A204.1 (cell line): ENCODE data around the gene SPATA31D4.
"Not testable (repeated sequence)": the region's sequence is repeated elsewhere in the genome, so short reads cannot be mapped to it uniquely, and the experiment has no call there.

ENCODE experiments used
- FAIRE-seq: peaks from 2 replicates; lab custom pipeline; 2012; peaks lifted over from hg19 to GRCh38; lab: Jason Lieb, UNC

Gene SPATA31D4

DNA sequence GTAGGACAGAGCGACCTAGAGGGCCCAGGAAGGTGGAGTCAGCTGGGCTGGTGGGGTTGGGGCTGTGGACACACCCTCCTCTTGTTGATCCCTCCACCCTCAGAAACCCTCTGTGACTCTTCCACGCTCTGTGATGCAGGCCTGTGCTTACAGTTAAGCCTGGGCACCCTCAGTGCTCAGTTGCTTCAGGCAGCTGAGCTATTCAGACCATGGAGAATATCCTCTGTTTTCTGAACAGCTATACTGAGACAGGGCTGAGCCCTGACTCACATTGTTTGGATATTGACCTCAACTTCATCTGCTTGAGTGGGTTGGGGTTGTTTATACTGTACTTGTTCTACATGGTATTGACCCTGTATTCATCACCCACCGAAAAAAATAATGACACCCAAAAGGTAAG is at the start of gene SPATA31D4:
TSS of gene SPATA31D4 (plus strand) at position 124 of the 400 bp plus-strand sequence. CDS start at position 210, 86 bp downstream.
- FAIRE-seq = not testable (repeated sequence)

DNA sequence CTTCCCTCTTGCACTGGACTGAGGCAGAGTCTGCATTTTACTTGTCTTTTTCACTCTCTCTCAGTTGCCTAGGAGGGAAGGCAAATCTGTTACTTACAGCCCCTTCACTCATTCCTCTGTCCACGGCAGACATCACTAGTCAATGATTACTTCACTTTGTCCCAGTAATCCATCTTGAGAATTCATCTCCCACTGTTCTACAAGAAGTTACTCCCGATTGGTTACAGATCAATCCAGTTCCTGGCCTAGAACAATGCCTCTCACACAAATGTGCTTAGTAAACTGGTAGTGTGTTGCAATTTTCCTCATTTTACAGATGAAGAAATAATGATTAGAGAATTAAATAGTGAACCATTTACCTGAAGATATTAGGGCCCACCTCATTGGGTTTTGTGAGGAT is 49.7 kb upstream of the SPATA31D4 start:
- FAIRE-seq = no peak

DNA sequence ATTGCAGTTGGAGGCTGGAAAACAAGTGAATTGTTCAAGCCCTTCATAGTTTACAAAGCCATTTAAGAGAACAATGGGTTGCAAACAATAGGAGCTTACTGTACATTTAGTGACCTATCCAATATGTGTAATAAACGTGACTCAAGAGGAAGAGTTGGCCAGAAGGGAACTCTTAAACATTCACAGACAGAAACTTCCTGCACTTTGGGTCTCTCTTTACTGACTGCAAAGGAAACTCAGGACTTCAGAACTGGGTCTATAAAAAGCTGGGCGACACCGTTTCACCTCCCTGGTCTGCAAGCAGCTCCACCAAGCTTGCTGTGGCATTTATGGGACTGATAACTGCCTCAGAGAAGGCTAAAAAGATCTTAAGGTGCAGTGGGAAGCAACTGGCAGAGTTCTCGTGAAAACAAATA is 48.7 kb upstream of the SPATA31D4 start:
- FAIRE-seq = no peak

- no peak for FAIRE-seq
Measured at GRCh38 chr9:81885602-81886001, 42.6 kb upstream of the SPATA31D4 start.

GRCh38 chr9:81886665-81887064 is 41.6 kb upstream of the SPATA31D4 start:
- no peak for FAIRE-seq

DNA sequence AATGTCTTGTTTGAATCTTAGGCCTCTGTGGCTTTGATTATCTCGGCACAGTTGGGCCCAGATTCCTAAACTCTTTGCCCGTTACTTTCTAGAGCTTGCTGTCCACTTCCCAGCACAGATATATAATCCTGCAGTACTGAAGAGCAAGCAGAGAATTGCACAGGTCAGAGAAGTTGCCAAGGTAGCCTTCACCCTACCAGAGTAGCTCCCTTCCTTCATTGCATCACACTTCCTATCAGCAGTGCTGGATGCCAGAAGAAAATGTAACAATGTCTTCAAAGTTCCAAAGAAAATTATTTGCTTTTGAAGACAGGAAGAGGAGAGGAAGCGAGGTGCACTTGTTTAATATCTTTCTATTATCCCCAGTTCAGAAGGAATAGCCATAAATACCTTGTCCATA is 38.1 kb upstream of the SPATA31D4 start:
- FAIRE-seq = no peak

- FAIRE-seq = no peak
Measured at GRCh38 chr9:81892440-81892839, 35.8 kb upstream of the SPATA31D4 start.

DNA sequence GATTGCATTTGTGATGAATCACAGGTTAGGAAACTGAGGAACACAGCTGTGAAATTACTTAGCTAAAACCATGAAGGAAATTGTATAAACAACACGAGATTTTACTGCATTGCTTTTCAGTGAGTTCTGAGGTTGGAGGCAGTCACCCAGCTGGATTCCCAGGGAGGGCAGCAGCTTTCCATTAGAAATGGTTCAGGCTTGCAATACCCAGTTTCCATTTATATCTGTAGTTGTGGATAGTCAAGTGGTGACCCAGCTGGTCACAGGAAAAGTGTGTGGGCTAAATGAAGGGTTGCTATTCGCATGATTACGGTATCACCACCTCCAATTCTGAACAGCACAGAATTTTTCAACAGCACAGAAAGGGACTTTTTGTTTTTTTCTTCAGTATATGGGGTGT is 34.3 kb upstream of the SPATA31D4 start:
- no peak for FAIRE-seq

DNA sequence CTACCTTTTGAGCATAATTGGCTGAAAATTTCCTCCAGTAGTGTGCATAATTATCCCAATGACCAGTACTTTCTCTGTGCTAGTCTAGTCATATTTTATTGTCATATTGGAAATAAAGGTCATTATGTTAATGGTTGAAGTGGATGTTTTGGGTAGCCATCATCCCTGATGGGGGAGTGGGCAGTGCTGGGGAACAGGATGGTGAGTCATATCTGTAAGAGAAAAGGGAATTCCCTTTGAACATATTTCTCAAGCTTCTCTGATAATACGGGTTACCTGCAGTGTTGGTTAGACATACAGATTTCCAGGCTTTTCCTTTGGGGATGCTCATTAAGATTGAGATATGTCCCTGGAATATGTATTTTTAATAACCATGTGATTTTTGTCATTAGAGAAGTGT is 33.3 kb upstream of the SPATA31D4 start:
- FAIRE-seq = no peak

DNA sequence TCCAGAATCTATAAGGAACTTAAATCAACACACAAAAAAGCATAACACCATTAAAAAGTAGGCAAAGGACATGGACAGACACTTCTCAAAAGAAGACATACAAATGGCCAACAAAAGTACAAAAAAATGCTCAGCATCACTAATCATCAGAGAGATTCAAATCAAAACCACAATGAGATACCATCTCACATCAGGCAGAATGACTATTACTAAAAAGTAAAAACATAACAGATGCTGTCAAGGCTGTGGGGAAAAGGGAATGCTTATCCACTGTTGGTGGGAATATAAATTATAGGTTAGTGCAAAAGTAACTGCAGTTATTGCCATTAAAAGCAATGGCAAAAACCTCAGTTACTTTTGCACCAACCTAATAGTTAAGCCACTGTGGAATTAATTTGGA is 32.2 kb upstream of the SPATA31D4 start:
- FAIRE-seq = no peak

DNA sequence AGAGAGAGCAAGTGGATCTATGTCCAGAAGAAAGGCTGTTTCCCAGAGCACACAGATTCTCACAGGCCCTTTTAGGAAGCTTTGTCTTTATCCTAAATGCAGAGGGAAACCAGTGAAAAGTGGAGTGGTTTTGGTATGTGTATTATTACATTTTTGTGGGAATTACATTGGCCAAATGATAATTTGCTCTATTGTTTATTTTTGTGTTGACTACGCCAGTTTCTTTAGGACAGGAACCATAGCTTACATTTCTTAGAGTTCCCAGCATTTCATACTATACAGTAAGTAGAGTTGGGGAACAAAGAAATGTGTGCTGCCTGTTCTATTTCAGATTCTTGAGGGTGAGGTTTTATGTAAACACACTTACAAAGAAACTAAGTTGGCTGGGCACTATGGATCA is 29.4 kb upstream of the SPATA31D4 start:
- no peak for FAIRE-seq

DNA sequence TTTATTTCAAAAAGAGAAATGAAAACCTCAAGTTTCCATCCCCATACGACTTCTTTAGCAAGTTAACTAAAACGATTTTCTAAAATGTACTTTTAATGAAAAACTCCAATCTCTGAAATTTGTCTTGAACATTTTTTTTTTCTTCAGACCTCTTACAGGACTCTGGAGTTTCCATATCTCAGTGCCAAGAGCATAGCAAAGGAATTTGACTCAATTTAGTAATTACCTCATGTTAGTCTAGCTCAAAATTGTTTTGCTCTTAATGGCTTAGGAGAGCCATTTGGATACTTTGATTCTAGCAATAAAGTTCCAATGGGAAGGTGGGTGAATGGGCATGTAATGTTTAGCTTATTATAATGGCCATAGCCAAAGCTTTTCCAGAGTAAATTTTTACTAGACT is 26.0 kb upstream of the SPATA31D4 start:
- no peak for FAIRE-seq

- FAIRE-seq = no peak
Measured at GRCh38 chr9:81902626-81903025, 25.6 kb upstream of the SPATA31D4 start.

GRCh38 chr9:81906671-81907070 is 21.6 kb upstream of the SPATA31D4 start:
- no peak for FAIRE-seq

DNA sequence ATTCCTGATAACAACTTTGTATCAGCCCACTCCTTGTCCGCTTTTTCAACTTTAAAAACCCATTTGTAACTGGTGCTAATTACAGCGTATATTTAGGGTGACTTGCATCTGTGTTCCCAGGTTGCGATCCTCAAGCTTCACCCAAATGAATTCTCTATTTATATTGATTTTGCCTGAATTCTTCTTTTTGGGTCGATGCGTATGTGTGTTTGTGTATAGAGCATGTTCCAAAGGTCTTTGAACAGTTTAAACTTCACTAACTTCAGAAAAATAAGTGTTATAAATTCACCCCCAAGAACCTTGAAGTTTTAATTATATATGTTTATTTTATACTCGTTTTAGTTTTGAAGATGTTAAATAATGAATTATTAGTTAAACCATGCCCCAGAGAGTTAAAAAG is 16.1 kb upstream of the SPATA31D4 start:
- FAIRE-seq = no peak

GRCh38 chr9:81915801-81916505 is 12.3 kb upstream of the SPATA31D4 start:
- no peak for FAIRE-seq

DNA sequence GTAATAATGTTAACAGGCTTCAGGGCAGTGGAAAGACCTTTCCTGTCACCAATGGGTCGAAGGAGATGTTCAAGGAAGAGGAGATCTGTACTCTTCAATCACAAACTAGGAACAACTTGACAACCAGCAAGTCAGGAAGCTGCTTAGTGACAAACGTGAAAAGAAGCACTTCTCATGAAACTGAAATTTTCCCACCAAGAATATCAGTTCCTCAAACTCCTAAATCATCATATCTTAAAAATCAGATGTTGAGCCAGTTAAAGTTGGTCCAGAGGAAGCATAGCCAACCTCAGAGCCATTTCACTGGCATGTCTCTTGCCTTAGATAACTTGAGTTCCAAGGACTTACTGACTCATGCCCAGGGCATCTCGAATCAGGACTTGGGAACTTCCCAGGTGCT is 9.7 kb upstream of the SPATA31D4 start:
- FAIRE-seq = not testable (repeated sequence)

GRCh38 chr9:81930147-81930546 is 1.9 kb downstream of the SPATA31D4 start:
- FAIRE-seq = not testable (repeated sequence)

- FAIRE-seq = not testable (repeated sequence)
Measured at GRCh38 chr9:81933547-81933946, 5.3 kb downstream of the SPATA31D4 start.

DNA sequence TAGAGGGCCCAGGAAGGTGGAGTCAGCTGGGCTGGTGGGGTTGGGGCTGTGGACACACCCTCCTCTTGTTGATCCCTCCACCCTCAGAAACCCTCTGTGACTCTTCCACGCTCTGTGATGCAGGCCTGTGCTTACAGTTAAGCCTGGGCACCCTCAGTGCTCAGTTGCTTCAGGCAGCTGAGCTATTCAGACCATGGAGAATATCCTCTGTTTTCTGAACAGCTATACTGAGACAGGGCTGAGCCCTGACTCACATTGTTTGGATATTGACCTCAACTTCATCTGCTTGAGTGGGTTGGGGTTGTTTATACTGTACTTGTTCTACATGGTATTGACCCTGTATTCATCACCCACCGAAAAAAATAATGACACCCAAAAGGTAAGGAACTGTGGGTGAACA is 15.2 kb downstream of the SPATA31D4 start, which contains the start of gene SPATA31D3:
TSS of gene SPATA31D3 (plus strand) at position 108 of the 400 bp plus-strand sequence. CDS start at position 194, 86 bp downstream.
- not testable (repeated sequence) for FAIRE-seq

DNA sequence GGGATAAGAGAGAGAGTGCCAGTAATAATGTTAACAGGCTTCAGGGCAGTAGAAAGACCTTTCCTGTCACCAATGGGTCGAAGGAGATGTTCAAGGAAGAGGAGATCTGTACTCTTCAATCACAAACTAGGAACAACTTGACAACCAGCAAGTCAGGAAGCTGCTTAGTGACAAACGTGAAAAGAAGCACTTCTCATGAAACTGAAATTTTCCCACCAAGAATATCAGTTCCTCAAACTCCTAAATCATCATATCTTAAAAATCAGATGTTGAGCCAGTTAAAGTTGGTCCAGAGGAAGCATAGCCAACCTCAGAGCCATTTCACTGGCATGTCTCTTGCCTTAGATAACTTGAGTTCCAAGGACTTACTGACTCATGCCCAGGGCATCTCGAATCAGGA is 20.4 kb downstream of the SPATA31D4 start:
- not testable (repeated sequence) for FAIRE-seq

- no peak for FAIRE-seq
Measured at GRCh38 chr9:81953096-81953495, 24.9 kb downstream of the SPATA31D4 start.

DNA sequence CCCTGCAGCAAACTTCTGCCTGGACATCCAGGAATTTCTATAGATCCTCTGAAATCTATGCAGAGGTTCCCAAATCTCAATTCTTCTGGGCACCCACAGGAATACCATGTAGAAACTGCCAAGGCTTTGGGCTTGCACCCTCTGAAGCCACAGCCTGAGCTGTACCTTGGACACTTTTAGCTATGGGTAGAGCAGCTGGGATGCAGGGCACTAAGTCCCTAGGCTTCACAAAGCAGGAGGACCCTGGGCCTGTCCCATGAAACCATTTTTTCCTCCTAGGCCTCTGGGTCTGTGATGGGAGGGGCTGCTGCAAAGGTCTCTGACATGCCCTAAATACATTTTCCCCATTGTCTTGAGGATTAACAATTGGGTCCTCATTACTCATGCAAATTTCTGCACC is 27.4 kb downstream of the SPATA31D4 start:
- FAIRE-seq = no peak
